ENCODE measurements around the gene CRYGS.
"Not testable (repeated sequence)": the region's sequence is repeated elsewhere in the genome, so short reads cannot be mapped to it uniquely, and the experiment has no call there.

Gene CRYGS

DNA sequence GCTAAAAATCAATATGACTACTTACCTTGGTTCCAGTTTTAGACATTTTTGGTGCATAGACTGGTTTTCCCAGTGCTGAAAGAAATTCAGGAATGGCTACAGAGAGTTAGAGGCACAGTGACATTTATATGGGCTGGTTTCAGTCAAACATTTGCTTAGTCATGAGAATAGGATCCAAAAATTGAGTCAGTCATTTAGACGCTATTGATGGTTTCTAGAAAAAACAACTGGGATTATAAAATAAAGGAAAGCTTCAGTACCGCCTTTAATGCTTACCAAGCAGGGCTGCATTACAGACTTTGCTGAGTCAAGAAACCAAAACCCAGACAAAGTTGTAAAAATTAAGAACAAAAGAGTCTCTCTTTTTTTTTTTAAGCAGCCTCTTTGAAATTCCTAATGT lies at the start of gene CRYGS:
Gene CRYGS (minus strand): TSS at position 100 of the 400 bp plus-strand sequence. CDS start 54 bp downstream, at position 46.
- no peak for DNase-seq

DNA sequence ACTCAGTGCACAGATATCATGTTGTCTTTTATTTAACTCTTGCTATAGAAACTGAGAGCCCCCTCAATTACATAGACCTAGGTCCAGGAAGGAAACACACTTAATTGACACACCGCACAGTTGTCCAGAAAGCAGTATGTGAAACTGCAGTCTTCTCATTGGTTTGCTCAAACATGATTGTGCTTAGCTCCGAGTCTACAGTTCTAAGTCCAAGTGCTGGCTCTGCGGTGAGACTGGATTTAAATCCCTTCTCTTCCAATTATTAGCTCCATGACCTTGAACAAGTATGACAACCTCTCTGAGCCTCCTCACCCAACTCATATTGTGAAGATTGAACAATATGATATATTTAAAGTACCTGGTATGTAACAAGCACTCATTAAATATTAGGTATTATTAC lies 49.7 kb upstream of the CRYGS start:
- DNase-seq = no peak

DNA sequence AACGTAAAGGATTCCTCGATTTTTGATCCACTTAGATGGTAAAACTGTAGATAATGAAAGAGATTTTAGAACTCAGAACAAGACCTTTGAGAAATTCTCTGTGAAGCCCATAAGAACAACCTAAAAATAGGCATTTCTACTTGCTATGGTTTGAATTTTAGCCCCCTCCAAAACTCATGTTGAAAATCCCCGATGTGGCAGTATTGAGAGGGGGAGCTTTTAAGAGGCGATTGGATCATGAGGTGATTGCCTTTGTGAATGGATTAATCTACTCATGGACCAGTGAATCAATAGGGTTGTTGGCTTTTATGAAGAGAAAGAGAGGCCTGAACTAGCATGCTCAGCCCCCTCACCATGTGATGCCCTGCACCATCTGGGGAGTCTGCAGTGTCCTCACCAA lies 48.5 kb upstream of the CRYGS start:
- no peak for DNase-seq

DNA sequence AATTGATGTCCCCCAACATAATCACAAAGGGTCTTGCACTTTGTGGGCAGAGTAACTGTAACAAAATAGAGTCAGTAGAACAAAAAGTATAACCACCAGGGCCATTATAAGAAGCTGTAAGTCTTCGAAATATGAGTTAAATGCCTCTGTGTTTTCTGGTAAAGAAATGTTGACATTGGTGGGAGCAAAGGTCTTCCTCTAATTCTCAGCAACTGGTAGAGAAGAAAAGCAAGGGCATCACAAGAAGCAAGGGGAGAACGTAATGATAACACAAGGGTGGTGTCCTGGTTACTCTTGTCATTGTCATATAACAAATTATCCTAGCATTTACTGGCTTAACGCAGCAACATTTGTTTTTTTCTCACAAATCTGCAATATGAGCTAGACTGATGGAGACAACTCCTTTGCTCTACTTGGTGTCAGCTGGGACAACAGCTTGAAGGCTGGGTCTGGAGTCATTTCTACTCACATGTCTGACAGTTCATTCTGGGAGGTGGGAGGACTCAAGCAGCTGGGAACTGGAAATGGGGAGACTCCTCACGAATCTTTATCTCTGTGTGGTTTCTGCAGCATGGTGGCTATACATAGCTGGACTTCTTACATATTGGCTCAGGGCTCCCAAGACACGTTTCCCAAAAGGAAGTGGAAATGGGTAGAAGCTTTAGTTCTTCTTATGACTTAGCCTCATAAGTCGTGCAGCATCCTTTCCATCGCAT lies 46.6 kb upstream of the CRYGS start:
- no peak for DNase-seq

GRCh38 chr3:186589856-186590579 lies 45.8 kb upstream of the CRYGS start:
- DNase-seq = no peak

DNA sequence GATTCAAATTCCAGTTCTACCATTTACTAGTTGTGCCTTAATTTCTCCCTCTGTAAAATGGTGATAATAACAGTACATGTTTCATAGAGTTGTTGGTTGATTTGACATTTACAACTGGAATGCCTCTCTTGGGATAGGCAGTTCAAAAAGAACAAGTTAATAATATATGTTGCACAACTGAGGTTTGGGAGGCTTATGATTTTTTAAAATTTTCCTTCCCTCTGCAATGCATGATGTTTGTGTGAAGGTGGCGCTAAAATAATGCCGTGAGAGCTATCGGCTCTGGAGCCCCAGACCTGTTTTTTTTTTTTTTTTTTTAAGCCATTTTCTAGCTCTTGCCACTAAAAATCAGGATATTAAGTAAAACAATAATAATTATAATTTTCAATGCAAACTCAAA lies 44.9 kb upstream of the CRYGS start:
- DNase-seq = no peak

GRCh38 chr3:186588632-186589031 lies 44.5 kb upstream of the CRYGS start:
- no peak for DNase-seq

DNA sequence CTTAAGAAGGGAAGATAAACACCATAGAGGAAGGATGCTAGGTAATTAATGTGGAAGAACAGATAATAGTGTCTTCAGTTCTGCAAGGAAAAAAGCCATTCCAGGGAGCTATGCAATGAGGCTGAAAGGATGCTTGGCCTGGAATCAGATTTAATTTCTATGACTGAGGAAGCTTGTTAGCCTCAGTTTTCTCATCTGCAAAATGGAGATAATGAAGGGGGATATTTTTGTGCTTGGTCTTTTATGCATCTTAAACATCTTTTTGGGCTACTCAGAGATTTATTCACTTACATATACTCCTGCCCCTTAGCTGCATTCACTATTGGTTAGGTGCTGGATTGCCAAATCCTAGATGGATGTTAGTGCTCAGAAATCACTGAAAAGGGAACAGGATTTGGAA lies 43.0 kb upstream of the CRYGS start:
- no peak for DNase-seq

GRCh38 chr3:186586245-186586644 lies 42.1 kb upstream of the CRYGS start:
- DNase-seq = not testable (repeated sequence)

GRCh38 chr3:186583831-186584230 lies 39.7 kb upstream of the CRYGS start:
- DNase-seq = no peak

DNA sequence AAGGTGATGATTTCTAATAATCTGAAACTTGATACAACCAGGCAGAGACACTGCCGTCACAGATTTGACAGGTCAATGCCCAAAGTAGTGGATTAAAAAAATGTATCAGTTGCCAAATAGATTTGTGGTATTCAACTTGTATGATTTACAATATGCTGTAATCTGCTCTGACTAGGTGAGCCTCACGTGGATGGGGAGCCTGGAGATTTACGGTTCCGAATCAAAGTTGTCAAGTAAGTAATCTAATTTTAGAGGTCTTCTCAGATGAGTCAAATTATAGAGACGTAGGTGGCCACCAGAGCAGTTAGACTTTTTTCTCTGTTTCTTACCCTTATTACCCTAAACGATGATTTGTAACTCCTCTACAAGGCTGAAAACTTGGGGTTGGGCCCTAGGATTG lies 38.4 kb upstream of the CRYGS start:
- no peak for DNase-seq

- DNase-seq = no peak
Measured at GRCh38 chr3:186580785-186581184, 36.6 kb upstream of the CRYGS start.

DNA sequence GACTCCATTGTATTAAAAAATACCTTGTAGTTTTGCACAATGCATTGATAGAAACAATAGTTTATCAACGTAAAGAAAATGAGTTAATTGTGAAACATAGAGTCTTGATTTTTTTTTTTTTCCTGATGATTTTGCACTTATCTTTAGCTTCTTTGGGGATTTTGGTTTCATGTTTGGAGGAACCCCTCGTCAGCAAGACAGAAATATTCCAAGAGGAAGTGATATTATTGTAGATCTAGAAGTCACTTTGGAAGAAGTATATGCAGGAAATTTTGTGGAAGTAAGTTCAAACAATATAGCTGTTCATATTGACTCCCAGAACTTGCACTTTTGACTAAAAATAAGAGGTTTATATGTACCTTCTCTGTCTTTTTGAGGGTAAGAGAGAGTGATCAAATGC lies 33.3 kb upstream of the CRYGS start:
- DNase-seq = no peak

DNA sequence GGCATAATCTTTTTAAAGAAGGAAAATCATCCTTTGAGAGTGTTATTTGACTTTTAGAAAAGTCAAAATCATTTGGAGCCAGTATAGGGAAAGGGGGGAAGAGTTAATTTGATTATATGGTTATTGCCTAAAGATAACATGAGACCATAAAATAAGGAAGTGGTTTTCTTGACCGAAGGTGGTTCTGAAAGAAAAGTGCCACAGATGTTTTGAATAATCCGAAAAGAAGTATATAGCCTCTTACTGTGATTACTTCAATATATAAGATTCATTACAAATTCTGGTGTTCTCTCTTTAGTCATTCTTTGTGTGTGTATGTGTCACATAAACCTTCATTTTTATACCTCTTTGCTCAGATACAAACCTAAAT lies 27.4 kb upstream of the CRYGS start:
- DNase-seq = no peak

DNA sequence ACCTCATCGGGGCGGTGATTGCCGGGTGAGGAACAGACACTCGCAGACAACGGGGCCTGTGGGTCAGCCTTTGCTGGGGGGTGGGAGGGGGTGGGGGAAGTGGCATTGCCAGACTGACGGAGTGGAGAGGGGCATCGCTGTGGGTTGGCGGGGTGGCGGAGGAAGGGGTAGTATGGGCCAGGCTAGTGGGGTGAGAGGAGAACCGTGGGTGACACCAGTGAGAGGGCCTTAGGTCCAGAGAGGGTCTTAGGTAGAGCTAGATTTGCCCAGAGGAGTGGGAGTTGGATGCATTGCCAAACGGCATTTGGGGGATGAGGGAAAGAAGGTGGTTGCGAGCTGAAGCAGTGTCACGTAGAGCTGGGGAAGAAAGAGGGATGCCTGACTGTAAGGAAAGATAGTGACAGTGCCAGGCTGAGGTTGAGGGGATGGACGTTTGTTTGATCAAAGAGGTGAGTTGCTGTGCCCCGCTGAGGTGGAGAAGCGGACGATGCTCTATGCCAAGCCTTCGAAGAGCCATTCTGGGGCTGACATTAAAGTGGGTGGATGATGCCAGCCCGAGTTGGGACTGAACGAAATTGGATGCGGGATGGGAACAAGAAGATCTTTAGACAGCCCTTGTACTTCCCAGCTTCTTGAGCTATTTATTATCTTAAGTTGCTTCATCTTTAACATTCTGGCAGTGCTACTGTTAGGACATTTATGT lies 26.9 kb upstream of the CRYGS start:
- DNase-seq = no peak

- DNase-seq = peak; percentile 99
Measured at GRCh38 chr3:186570096-186570940, 26.1 kb upstream of the CRYGS start, which contains the start of gene DNAJB11. Gene DNAJB11, plus strand, starts transcription at chr3:186570720. Its CDS starts 178 bp downstream, at chr3:186570898.

DNA sequence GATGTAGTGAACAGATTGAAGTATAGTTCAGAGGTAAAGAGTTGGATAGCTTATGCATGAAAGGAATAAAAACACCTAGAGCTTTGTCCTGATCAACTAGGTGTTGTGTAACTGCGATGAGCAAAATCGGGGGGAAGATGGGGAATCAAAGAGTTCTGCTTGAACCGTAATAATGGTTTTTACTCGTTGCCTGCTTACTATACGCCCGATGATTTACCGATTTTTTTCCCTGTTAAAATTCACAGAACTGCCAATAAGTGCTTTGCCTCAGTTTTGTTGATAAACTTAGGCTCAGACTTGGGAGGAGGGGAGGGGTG lies 25.6 kb upstream of the CRYGS start:
- DNase-seq = no peak

GRCh38 chr3:186569361-186569760 lies 25.2 kb upstream of the CRYGS start:
- not testable (repeated sequence) for DNase-seq

GRCh38 chr3:186567072-186567921 lies 23.1 kb upstream of the CRYGS start, which contains the start of gene TBCCD1:
Gene TBCCD1, minus strand, starts transcription at chr3:186567339. Its CDS starts 3,010 bp downstream, at chr3:186564329.
- DNase-seq = peak; percentile 67

- DNase-seq = no peak
Measured at GRCh38 chr3:186566772-186567071, 22.5 kb upstream of the CRYGS start.

DNA sequence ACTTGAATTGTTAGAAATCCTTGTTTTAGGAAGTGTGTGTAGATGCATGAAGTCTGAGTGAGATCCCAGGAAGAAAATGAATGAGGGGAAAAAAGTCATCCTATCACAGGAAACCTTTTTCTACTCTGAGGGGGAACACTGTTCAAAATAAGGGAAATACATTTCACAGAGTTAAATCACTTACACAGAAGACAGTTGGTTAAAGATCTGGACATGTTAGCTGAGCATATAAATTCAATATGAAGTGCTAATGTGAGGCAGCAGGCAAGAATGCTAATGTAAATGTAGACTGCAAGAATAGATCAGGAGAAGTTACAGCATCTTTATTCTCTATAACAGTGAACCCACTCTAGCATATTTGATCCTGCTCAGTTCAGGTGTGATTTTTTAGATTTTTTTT lies 20.4 kb upstream of the CRYGS start:
- no peak for DNase-seq

DNA sequence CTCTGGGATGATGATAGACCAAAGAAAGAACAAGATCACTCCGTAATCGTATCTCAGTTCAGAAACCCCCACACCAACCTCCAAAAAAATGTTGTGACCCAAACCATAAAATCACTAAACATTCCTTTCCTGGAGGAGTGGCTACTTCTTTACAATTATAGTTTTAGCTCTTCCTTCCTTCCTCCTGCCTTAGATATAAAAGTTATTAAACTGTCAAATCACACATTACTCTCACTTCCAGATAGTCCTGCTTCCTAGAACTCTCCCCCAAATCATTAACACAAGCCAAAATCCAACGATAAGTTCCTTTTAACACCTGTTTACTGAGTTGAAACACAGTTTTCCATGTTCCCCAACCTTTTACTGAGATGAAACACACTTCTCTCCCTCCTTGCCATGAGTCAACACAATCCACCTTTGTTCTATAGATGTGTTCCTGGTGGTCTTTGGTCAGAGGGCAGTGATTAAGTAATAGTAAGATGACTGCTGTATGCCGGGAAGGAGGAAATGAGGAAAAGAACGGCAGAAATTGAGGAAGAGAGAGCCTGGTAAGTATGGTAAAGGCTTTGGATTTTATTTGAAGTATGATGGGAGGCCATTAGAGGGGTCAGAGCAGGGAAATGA lies 8.3 kb upstream of the CRYGS start:
- DNase-seq = no peak

Measured in DMS79 (cell line).